ENCODE results near the gene RPTOR. TPM values are rescaled to one million over a fixed set of nuclear protein-coding genes. Genes with fewer than 3 reads are reported as not detected.
"Not testable (repeated sequence)": the region's sequence is repeated elsewhere in the genome, so short reads cannot be mapped to it uniquely, and the experiment has no call there.

Gene RPTOR
- polyA plus RNA-seq, 4 donors, result 3.2 to 16.5 (median 10.1) TPM

DNA sequence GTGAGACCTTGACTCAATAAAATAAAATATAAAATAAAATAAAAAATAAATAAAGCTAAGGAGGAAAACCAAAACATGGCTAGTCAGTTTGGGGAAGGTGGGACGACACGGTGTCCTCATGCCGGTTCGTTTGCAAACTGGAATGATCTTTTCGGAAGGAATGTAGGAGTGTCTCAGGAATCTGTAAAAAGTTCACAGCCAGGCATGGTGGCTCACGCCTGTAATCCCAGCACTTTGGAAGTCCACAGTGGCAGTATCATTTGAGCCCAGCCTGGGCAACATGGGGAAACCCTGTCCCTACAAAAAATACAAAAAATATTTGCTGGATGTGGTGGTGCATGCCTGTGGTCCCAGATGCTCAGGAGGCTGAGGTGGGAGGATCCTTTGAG is 14.7 kb upstream of the RPTOR start:
- DNase-seq (no peak), FAIRE-seq (no peak)
- Histone ChIP-seq H3K9me3 (ENCODE audit: control insufficient read depth in 2 of 2, insufficient read depth in 1 of 2, low read depth in 1 of 2, low read length in 1 of 2) (no peaks in the 10 kb centered on the region), H3K4me1 (ENCODE audit: control insufficient read depth in 3 of 3, insufficient read depth in 2 of 3, low read depth in 1 of 3, low read length in 2 of 3) (no peaks in the 10 kb centered on the region), H3K36me3 (ENCODE audit: control insufficient read depth in 3 of 3, insufficient read depth in 2 of 3, low read depth in 1 of 3, low read length in 3 of 3) (no peaks in the 10 kb centered on the region), H3K27ac (ENCODE audit: low read depth in 1 of 3, low read length in 2 of 3) (no peak overlapping the region), H3K27me3 (ENCODE audit: control insufficient read depth in 3 of 3, insufficient read depth in 3 of 3, low read length in 3 of 3) (peaks cover 0 to 46% (median 10%) of the 10 kb centered on the region in 3 donors), H3K4me3 (ENCODE audit: low read depth in 1 of 3, low read length in 3 of 3) (no peak overlapping the region)
- WGBS, 3 donors, result 60 to 77% (median 63%) methylated on average over 6 of the region's 6 CpGs

DNA sequence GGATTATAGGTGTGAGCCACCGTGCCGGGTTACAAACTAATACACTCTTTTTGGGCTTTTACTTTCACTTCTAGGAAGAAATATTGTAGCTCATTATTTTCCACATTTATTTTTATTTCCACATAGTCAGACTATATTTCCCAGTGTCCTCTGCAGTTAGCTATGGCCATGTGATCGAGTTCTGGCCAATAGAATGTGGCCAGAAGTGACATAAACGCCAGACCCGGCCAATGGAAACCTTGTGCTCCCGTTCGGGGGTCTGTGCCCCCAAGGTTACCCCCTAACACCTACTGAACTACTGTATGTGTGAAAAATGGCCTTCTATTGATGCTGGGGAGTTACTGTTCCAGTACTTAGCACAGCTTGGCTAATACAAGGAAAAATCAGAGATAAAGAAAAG is 13.2 kb upstream of the RPTOR start:
- WGBS, 3 donors, result 57 to 74% (median 63%) methylated on average over 7 of the region's 7 CpGs
- H3K36me3 ChIP-seq (ENCODE audit: control insufficient read depth in 3 of 3, insufficient read depth in 2 of 3, low read depth in 1 of 3, low read length in 3 of 3), result no peaks in the 10 kb centered on the region
- H3K9me3 ChIP-seq (ENCODE audit: control insufficient read depth in 2 of 2, insufficient read depth in 1 of 2, low read depth in 1 of 2, low read length in 1 of 2), result no peaks in the 10 kb centered on the region
- FAIRE-seq (no peak), DNase-seq (no peak)
- H3K27me3 ChIP-seq (ENCODE audit: control insufficient read depth in 3 of 3, insufficient read depth in 3 of 3, low read length in 3 of 3), result peaks cover 0 to 37% (median 8%) of the 10 kb centered on the region in 3 donors
- no peak overlapping the region for H3K4me3 ChIP-seq (ENCODE audit: low read depth in 1 of 3, low read length in 3 of 3)
- no peaks in the 10 kb centered on the region for H3K4me1 ChIP-seq (ENCODE audit: control insufficient read depth in 3 of 3, insufficient read depth in 2 of 3, low read depth in 1 of 3, low read length in 2 of 3)
- H3K27ac ChIP-seq (ENCODE audit: low read depth in 1 of 3, low read length in 2 of 3), result no peak overlapping the region

DNA sequence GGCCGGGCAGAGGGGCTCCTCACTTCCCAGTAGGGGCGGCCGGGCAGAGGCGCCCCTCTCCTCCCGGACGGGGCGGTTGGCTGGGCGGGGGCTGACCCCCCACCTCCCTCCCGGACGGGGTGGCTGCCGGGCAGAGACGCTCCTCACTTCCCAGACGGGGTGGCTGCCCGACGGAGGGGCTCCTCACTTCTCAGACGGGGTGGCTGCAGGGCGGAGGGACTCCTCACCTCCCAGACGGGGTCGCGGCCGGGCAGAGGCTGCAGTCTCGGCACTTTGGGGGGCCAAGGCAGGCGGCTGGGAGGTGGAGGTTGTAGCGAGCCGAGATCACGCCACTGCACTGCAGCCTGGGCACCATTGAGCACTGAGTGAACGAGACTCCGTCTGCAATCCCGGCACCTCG is 7.3 kb upstream of the RPTOR start:
- H3K9me3 ChIP-seq (ENCODE audit: control insufficient read depth in 2 of 2, insufficient read depth in 1 of 2, low read depth in 1 of 2, low read length in 1 of 2); H3K4me3 ChIP-seq (ENCODE audit: low read depth in 1 of 3, low read length in 3 of 3); H3K36me3 ChIP-seq (ENCODE audit: control insufficient read depth in 3 of 3, insufficient read depth in 2 of 3, low read depth in 1 of 3, low read length in 3 of 3); H3K27ac ChIP-seq (ENCODE audit: low read depth in 1 of 3, low read length in 2 of 3); DNase-seq; FAIRE-seq; H3K4me1 ChIP-seq (ENCODE audit: control insufficient read depth in 3 of 3, insufficient read depth in 2 of 3, low read depth in 1 of 3, low read length in 2 of 3): not testable (repeated sequence)
- WGBS, 3 donors, result 94 to 95% (median 95%) methylated on average over 29 to 30 of the region's 30 CpGs
- H3K27me3 ChIP-seq (ENCODE audit: control insufficient read depth in 3 of 3, insufficient read depth in 3 of 3, low read length in 3 of 3), result peaks cover 0 to 22% (median 6%) of the 10 kb centered on the region in 3 donors

DNA sequence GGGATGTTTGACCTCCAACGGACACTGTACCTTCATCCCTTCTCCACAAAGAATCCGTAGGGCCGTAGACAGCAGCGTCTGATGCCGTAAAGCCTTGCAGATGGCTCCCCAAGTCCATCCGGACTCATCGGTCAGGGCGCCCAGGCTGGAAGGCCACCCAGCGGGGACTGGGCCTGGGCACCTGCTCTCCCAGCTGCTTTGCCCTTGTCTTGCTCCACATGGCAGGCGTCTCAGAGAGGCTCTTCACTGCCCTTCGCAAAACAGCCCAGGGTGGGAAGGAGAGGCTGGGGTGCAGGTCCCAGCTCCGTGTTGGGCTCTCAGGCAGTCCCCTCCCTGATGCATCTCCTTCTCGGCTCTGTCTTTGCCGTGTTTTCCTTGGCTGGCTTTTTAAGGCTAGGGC is 6.2 kb upstream of the RPTOR start:
- Histone ChIP-seq H3K27me3 (ENCODE audit: control insufficient read depth in 3 of 3, insufficient read depth in 3 of 3, low read length in 3 of 3) (peaks cover 0 to 23% (median 6%) of the 10 kb centered on the region in 3 donors), H3K9me3 (ENCODE audit: control insufficient read depth in 2 of 2, insufficient read depth in 1 of 2, low read depth in 1 of 2, low read length in 1 of 2) (no peaks in the 10 kb centered on the region), H3K27ac (ENCODE audit: low read depth in 1 of 3, low read length in 2 of 3) (no peak overlapping the region), H3K36me3 (ENCODE audit: control insufficient read depth in 3 of 3, insufficient read depth in 2 of 3, low read depth in 1 of 3, low read length in 3 of 3) (no peaks in the 10 kb centered on the region), H3K4me1 (ENCODE audit: control insufficient read depth in 3 of 3, insufficient read depth in 2 of 3, low read depth in 1 of 3, low read length in 2 of 3) (no peaks in the 10 kb centered on the region), H3K4me3 (ENCODE audit: low read depth in 1 of 3, low read length in 3 of 3) (no peak overlapping the region)
- 79 to 83% (median 81%) methylated on average over 14 of the region's 14 CpGs for WGBS, 3 donors
- DNase-seq (no peak), FAIRE-seq (no peak)

DNA sequence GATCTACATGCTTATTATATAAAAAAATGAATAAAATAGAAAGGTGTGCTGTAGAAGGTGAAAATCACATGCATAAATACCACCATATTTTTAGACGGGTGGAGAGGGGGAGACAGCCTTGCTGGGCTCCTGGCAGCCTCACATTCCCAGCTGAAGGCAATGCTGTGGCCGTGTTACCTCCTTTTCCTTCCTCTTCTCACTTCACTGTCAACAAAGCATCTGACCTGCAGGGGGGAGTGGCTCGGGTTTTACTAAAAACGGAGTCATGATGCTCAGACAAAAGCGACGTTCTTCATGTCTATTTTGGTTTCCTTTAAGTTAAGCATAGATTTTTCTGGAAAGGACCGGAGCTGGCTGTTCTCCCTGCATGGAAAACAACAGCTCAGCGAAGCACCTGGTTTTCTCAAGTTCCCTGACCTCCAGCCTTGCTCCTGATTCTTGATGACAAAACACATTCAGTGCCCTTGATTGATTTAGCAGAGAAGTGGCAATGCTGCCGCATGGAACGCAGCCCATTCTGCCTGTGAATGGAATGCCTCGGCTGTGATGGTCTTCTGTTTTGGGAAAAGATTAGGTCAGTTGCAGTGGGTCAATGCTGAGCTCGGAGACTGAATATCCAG is 5.5 kb upstream of the RPTOR start:
- DNase-seq (no peak), FAIRE-seq (no peak)
- Histone ChIP-seq H3K27me3 (ENCODE audit: control insufficient read depth in 3 of 3, insufficient read depth in 3 of 3, low read length in 3 of 3) (peaks cover 0 to 23% (median 6%) of the 10 kb centered on the region in 3 donors), H3K4me3 (ENCODE audit: low read depth in 1 of 3, low read length in 3 of 3) (no peak overlapping the region), H3K9me3 (ENCODE audit: control insufficient read depth in 2 of 2, insufficient read depth in 1 of 2, low read depth in 1 of 2, low read length in 1 of 2) (no peaks in the 10 kb centered on the region), H3K27ac (ENCODE audit: low read depth in 1 of 3, low read length in 2 of 3) (no peak overlapping the region), H3K36me3 (ENCODE audit: control insufficient read depth in 3 of 3, insufficient read depth in 2 of 3, low read depth in 1 of 3, low read length in 3 of 3) (no peaks in the 10 kb centered on the region), H3K4me1 (ENCODE audit: control insufficient read depth in 3 of 3, insufficient read depth in 2 of 3, low read depth in 1 of 3, low read length in 2 of 3) (no peaks in the 10 kb centered on the region)
- 13 to 21% (median 19%) methylated on average over 12 of the region's 12 CpGs for WGBS, 3 donors

DNA sequence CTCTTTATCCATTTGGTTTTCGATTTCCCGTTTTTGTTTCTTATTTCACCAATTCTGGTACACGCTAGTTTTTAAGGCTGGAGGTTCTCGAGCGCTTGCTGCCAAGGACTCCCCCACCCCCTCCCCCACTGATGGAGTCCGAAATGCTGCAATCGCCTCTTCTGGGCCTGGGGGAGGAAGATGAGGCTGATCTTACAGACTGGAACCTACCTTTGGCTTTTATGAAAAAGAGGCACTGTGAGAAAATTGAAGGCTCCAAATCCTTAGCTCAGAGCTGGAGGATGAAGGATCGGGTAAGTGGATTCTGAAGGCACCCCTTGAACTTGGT is 825 bp downstream of the RPTOR start:
- WGBS, 3 donors, result 3 to 4% (median 3%) methylated on average over 8 of the region's 8 CpGs
- H3K27me3 ChIP-seq (ENCODE audit: control insufficient read depth in 3 of 3, insufficient read depth in 3 of 3, low read length in 3 of 3), result peaks cover 0 to 10% (median 0%) of the 10 kb centered on the region in 3 donors
- no peaks in the 10 kb centered on the region for H3K9me3 ChIP-seq (ENCODE audit: control insufficient read depth in 2 of 2, insufficient read depth in 1 of 2, low read depth in 1 of 2, low read length in 1 of 2)
- peak overlapping the region; percentile 82 to 95 (median 94) for H3K4me3 ChIP-seq (ENCODE audit: low read depth in 1 of 3, low read length in 3 of 3)
- no peak overlapping the region for H3K27ac ChIP-seq (ENCODE audit: low read depth in 1 of 3, low read length in 2 of 3)
- H3K36me3 ChIP-seq (ENCODE audit: control insufficient read depth in 3 of 3, insufficient read depth in 2 of 3, low read depth in 1 of 3, low read length in 3 of 3), result no peaks in the 10 kb centered on the region
- peaks cover 0 to 5% (median 3%) of the 10 kb centered on the region in 3 donors for H3K4me1 ChIP-seq (ENCODE audit: control insufficient read depth in 3 of 3, insufficient read depth in 2 of 3, low read depth in 1 of 3, low read length in 2 of 3)
- no peak for DNase-seq
- FAIRE-seq, result no peak

DNA sequence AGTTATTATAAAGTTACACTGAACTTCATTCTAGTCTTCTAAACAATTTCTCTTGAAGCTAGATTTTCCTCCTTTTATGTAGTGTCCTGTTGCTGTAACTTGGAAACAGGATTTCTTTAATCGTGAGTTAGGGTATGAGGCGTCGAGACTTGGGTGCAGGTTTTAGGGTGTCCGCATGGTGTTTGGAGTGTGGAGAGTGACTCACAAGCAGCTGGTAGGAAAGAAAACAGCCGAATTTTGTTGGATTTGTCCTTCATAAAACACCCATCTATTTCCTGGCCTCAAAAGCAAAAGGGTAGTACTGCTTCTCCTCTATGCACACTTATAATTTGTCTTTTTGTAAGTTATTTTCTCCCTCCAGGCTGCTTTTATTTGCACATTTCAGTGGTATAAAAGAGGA is 1.6 kb downstream of the RPTOR start:
- H3K27me3 ChIP-seq (ENCODE audit: control insufficient read depth in 3 of 3, insufficient read depth in 3 of 3, low read length in 3 of 3), result peaks cover 0 to 10% (median 0%) of the 10 kb centered on the region in 3 donors
- no peaks in the 10 kb centered on the region for H3K9me3 ChIP-seq (ENCODE audit: control insufficient read depth in 2 of 2, insufficient read depth in 1 of 2, low read depth in 1 of 2, low read length in 1 of 2)
- no peak overlapping the region for H3K27ac ChIP-seq (ENCODE audit: low read depth in 1 of 3, low read length in 2 of 3)
- 71 to 79% (median 74%) methylated on average over 5 of the region's 5 CpGs for WGBS, 3 donors
- H3K4me3 ChIP-seq (ENCODE audit: low read depth in 1 of 3, low read length in 3 of 3), result no peak overlapping the region
- DNase-seq (no peak), FAIRE-seq (no peak)
- H3K36me3 ChIP-seq (ENCODE audit: control insufficient read depth in 3 of 3, insufficient read depth in 2 of 3, low read depth in 1 of 3, low read length in 3 of 3), result peaks cover 0 to 2% (median 0%) of the 10 kb centered on the region in 3 donors
- H3K4me1 ChIP-seq (ENCODE audit: control insufficient read depth in 3 of 3, insufficient read depth in 2 of 3, low read depth in 1 of 3, low read length in 2 of 3), result peaks cover 0 to 5% (median 3%) of the 10 kb centered on the region in 3 donors

DNA sequence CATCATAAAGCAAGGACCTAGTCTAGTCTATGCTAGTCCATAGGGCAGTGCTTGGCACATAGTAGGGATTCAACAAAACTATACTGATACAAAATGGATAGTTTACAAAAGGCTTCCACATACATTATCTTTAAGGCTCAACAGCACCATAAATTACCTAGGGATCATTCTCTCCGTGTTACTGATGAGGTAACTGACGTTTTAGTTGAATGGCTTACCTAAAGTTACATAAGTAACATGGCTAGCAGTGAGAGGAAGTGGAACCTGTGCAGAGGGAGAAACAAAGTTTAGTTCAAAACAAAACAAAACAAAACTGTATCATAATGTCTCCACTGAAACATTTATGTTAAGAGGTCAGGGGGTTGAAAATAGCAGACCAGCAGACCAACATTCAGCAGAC is 7.9 kb downstream of the RPTOR start:
- no peaks in the 10 kb centered on the region for H3K4me1 ChIP-seq (ENCODE audit: control insufficient read depth in 3 of 3, insufficient read depth in 2 of 3, low read depth in 1 of 3, low read length in 2 of 3)
- DNase-seq (no peak), FAIRE-seq (no peak)
- 33 to 48% (median 39%) methylated on average over 2 of the region's 2 CpGs for WGBS, 3 donors
- H3K27ac ChIP-seq (ENCODE audit: low read depth in 1 of 3, low read length in 2 of 3), result no peak overlapping the region
- no peaks in the 10 kb centered on the region for H3K27me3 ChIP-seq (ENCODE audit: control insufficient read depth in 3 of 3, insufficient read depth in 3 of 3, low read length in 3 of 3)
- no peaks in the 10 kb centered on the region for H3K9me3 ChIP-seq (ENCODE audit: control insufficient read depth in 2 of 2, insufficient read depth in 1 of 2, low read depth in 1 of 2, low read length in 1 of 2)
- no peak overlapping the region for H3K4me3 ChIP-seq (ENCODE audit: low read depth in 1 of 3, low read length in 3 of 3)
- peaks cover 0 to 22% (median 0%) of the 10 kb centered on the region in 3 donors for H3K36me3 ChIP-seq (ENCODE audit: control insufficient read depth in 3 of 3, insufficient read depth in 2 of 3, low read depth in 1 of 3, low read length in 3 of 3)

DNA sequence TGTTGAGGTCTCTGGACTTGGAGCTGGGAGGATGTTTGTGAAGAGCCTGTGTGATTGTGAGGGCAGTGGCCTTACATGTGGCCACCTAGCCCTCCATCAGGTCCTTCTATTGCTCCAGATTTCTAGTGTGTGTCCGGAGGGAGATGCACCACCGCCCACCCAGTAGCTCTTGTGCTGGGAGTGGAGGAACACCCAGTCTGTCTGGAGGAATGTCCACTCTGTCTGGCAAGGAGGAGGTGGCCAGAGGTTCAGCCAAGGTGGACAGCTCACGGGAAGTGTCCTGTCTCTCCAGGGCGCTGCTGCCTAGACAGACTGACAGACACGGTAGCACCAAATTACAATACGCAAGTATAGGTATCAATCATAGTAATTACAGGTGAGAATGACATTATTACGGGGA is 10.6 kb downstream of the RPTOR start:
- no peak for DNase-seq
- no peak overlapping the region for H3K27ac ChIP-seq (ENCODE audit: low read depth in 1 of 3, low read length in 2 of 3)
- peaks cover 0 to 29% (median 0%) of the 10 kb centered on the region in 3 donors for H3K36me3 ChIP-seq (ENCODE audit: control insufficient read depth in 3 of 3, insufficient read depth in 2 of 3, low read depth in 1 of 3, low read length in 3 of 3)
- 96 to 97% (median 96%) methylated on average over 7 of the region's 7 CpGs for WGBS, 3 donors
- no peaks in the 10 kb centered on the region for H3K9me3 ChIP-seq (ENCODE audit: control insufficient read depth in 2 of 2, insufficient read depth in 1 of 2, low read depth in 1 of 2, low read length in 1 of 2)
- H3K27me3 ChIP-seq (ENCODE audit: control insufficient read depth in 3 of 3, insufficient read depth in 3 of 3, low read length in 3 of 3), result no peaks in the 10 kb centered on the region
- no peaks in the 10 kb centered on the region for H3K4me1 ChIP-seq (ENCODE audit: control insufficient read depth in 3 of 3, insufficient read depth in 2 of 3, low read depth in 1 of 3, low read length in 2 of 3)
- FAIRE-seq, result no peak
- H3K4me3 ChIP-seq (ENCODE audit: low read depth in 1 of 3, low read length in 3 of 3), result no peak overlapping the region

Data from small intestine (tissue), 7 donors.